GM12801 (cell line): Measurements from ENCODE around the gene CLEC17A.

Source experiments
- CTCF ChIP-seq: IDR thresholded peaks from one replicate; pipeline ENCODE4 v1.5.1; 2011; ENCODE audit warnings: control low read depth; ENCODE audit not compliant: insufficient read length; ENCODE audit errors: extremely low read depth

The CLEC17A gene

GRCh38 chr19:14595558-14595957, 12.7 kb downstream of the CLEC17A start:
- no peak for TF ChIP-seq CTCF

- no peak for TF ChIP-seq CTCF
Observed at GRCh38 chr19:14599548-14600147, 16.8 kb downstream of the CLEC17A start.

GRCh38 chr19:14603990-14604387, 21.1 kb downstream of the CLEC17A start:
- TF ChIP-seq CTCF, result no peak

- TF ChIP-seq CTCF, result no peak
Observed at GRCh38 chr19:14606627-14607026, 23.7 kb downstream of the CLEC17A start.

- no peak for TF ChIP-seq CTCF
Observed at GRCh38 chr19:14611051-14611450, 28.2 kb downstream of the CLEC17A start.

GRCh38 chr19:14612657-14613056, 29.8 kb downstream of the CLEC17A start:
- no peak for TF ChIP-seq CTCF

- no peak for TF ChIP-seq CTCF
Observed at GRCh38 chr19:14614099-14614412, 31.2 kb downstream of the CLEC17A start.

- TF ChIP-seq CTCF, result no peak
Observed at GRCh38 chr19:14615623-14616022, 32.7 kb downstream of the CLEC17A start.
